GM19468 (cell line): ENCODE data around the gene SCAND1.

Experiments used
- ATAC-seq: cut with Tn5 transposase; IDR thresholded peaks from one replicate; pipeline ENCODE4 v1.9.1; 2021; ENCODE audit warnings: mild to moderate bottlenecking, moderate library complexity, moderate number of reproducible peaks; ENCODE audit not compliant: unreplicated experiment; ENCODE audit errors: extremely low read depth

SCAND1 gene

DNA sequence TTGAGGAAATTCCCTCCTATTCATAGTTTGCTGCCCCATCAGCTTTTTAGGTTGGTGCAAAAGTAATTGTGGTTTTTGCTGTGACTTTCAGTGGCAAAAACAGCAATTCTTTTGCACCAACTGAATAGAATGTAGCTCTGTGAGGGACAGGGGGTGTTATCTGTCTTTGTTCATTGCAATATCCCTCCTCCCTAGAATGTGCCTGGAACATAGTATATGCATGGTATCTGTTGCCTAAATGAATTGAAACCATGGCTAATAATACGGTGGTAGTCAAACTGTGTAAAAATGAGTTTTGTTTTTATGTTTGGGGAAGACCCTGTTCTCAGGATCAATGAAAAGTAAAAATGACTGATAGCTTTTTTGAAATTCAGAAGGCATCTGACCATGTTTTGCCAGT is 45.1 kb downstream of the SCAND1 start:
- ATAC-seq: no peak

DNA sequence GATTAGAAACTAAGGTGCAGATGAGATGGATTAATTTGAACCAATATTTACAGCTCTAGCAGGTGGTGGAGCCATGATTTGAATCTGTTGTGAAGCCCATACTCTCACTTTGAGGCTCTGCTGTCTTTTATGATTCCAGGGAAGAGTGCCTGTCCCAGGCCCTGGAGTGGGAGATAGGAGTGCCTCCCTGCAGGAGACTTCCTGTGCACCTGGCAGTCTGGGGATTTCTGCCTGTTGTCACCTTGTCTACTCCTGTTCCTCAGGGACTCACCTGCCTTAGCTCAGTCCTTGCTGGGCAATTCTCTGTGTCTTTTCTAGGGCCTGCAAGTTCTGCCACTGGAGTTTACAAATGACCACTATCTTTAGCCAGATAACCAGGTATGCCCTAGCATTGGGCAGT is 46.3 kb downstream of the SCAND1 start:
- ATAC-seq: no peak

DNA sequence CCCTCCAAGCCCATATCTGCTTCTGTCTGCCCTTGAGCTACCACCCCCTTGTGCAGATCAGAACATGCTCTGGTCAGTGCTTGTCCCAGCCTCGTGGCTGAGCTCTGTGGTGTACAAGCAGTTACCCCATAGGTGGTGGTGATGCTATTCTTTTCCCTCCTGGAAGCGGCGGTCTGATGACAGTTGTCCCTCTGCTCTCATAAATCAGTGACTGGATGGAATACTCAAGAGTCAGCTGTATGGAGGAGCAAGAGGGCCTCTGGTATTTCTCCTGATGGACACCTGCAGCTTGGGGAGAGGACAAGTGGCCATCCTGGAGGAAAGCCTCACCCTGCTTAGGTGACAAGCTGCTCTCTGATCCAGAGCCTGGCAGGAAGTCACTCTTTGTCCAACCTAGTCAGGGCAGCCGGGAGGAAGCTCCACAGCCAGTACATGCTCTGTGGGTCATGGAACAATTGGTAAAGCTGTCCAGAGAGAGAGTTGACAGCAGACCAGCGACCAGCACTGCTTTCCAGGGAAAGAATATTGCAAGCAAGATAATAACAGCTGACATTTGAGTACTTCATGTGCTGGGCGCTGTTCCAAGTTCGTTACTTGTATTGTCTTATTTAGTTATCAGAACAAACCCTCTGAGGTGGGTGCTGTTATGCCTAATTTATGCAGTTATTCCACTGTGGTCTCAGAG is 47.1 kb downstream of the SCAND1 start:
- ATAC-seq: no peak

DNA sequence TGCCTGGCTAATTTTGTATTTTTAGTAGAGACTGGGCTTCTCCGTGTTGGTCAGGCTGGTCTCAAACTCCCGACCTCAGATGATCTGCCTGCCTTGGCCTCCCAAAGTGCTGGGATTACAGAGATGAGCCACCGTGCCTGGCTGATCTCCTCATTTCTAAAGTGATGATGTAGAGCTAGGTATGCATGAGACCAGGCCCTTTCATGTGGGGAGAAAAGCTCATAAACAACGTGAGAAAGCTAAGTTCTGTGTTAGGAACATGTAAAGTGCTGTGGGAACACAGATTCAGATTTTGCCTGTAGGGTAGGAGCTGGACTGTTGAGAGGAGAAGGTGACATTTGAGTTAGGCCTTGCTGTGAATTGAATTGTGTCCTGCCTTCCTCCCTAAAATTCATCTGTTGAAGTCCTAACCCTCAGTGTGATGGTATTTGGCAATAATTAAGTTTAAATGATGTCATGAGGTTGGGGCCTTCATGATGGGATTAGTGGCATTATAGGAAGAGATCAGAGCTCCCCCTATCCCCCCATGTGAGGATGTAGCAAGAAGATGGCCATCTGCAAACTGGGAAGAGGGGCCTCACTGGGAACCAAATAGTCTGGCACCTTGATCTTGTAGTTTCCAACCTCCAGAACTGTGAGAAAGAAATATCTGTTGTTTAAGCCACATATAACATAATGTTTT is 49.2 kb downstream of the SCAND1 start:
- ATAC-seq: no peak

DNA sequence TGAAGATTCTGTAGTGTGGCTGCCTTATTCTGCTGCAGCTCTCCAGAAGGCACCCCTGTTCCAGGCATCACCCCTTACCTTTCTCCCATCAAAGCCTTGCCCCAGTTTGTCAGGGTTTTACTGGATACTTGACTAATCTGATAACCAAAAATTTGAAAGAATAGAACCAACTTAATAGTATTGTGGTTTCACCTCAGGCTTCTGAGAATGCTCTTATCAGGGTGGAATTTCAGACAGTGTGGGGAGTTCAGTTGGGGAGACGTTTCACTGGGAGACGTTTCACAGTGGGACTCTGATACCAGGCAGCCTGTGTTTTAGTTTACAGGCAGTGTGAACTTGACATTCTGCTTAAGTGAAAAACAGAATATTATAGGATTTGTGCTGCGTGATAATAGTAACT is 50.5 kb downstream of the SCAND1 start:
- ATAC-seq: no peak
